ENCODE measurements around the gene CPVL.
"Not testable (repeated sequence)": the region's sequence is repeated elsewhere in the genome, so short reads cannot be mapped to it uniquely, and the experiment has no call there.

DNA sequence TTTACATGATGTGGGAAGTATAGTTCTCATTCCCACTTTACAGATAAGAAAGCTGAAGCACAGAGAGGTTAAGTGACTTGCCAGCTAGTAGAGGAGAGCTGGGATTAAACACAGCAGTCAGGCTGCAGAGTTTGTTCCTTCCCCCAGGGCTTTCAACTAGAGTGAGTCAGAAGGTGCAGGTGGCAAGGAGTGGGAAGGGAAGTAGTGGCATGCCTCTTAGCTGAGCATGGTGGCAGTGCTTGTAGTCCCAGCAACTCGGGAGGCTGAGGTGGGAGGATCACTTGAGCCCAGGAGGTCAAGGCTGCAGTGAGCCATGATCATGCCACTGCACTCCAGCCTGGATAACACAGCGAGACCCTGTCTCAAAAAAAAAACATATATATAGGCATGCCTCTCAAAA, 32.1 kb downstream of the CPVL start:
- TF ChIP-seq POLR2A (IDR thresholded peaks at IDR 0.05; ENCODE audit: low read length); GATA1 (IDR thresholded peaks at IDR 0.05; ENCODE audit: low read depth, low read length): not testable (repeated sequence)

All from erythroblast (primary cell).